Esophagus (tissue), 2 donors: ENCODE data around the gene CCDC86. TPM values are rescaled to one million over a fixed set of nuclear protein-coding genes. Genes with fewer than 3 reads are reported as not detected.

Experiments
- H3K27ac ChIP-seq, 2 donors: one replicate each; pipeline ENCODE4 v1.5.1; 2013; ENCODE audit warnings: low read depth in 2 of 2, mild to moderate bottlenecking in 2 of 2, inconsistent platforms in 1 of 2, low read length in 1 of 2, moderate library complexity in 1 of 2
- H3K27me3 ChIP-seq, 2 donors: one replicate each; pipeline ENCODE4 v1.6.1; 2013; ENCODE audit warnings: low read length in 2 of 2, control low read depth in 1 of 2, mild to moderate bottlenecking in 1 of 2; ENCODE audit not compliant: insufficient read depth in 2 of 2, control insufficient read depth in 1 of 2
- H3K36me3 ChIP-seq, 2 donors: one replicate each; pipeline ENCODE4 v1.6.1; 2013; ENCODE audit warnings: low read length in 1 of 2; ENCODE audit not compliant: control insufficient read depth in 2 of 2, insufficient read depth in 2 of 2
- H3K4me1 ChIP-seq, 2 donors: one replicate each; pipeline ENCODE4 v1.6.1; 2013; ENCODE audit warnings: low read length in 1 of 2; ENCODE audit not compliant: control insufficient read depth in 2 of 2, insufficient read depth in 2 of 2
- H3K4me3 ChIP-seq, 2 donors: one replicate each; pipeline ENCODE4 v1.5.1; 2013; ENCODE audit warnings: low read length in 2 of 2, mild to moderate bottlenecking in 2 of 2, low read depth in 1 of 2, moderate library complexity in 1 of 2
- H3K9me3 ChIP-seq, 2 donors: one replicate each; pipeline ENCODE4 v1.6.1; 2013; ENCODE audit warnings: mild to moderate bottlenecking in 2 of 2, low read depth in 1 of 2, low read length in 1 of 2, moderate library complexity in 1 of 2; ENCODE audit not compliant: control insufficient read depth in 2 of 2, insufficient read depth in 1 of 2
- WGBS, 2 donors: extraction: QIAGEN DNeasy Blood & Tissue Kit; methylation state at CpG; one replicate each; pipeline ENCODE4 v1.1.7; 2013; 5-methylcytosine and 5-hydroxymethylcytosine counted together
- polyA plus RNA-seq, 2 donors: library from polyadenylated mRNA; stranded (reverse); fragments of 200-250 nt; gene quantifications; one replicate each; pipeline ENCODE4 v1.2.3, GENCODE V29; 2013
- donor health status: healthy with polysubstance abuse.
- donor health status: Bipolar disorder and iron deficiency.

CCDC86 gene
- polyA plus RNA-seq, 2 donors, result 9.3 to 18.6 TPM

- WGBS, 2 donors, result 82 to 85% methylated on average over 8 of the region's 8 CpGs
- Histone ChIP-seq H3K4me1 (no peaks in the 10 kb centered on the region), H3K27ac (no peak overlapping the region)
These were observed 16.3 kb downstream of the CCDC86 start for GRCh38 chr11:60858236-60858635.

GRCh38 chr11:60858731-60859464, 17.0 kb downstream of the CCDC86 start:
- Histone ChIP-seq H3K27ac (no peak overlapping the region), H3K27me3 (no peaks in the 10 kb centered on the region), H3K9me3 (no peaks in the 10 kb centered on the region), H3K36me3 (no peaks in the 10 kb centered on the region), H3K4me1 (no peaks in the 10 kb centered on the region), H3K4me3 (no peak overlapping the region)
- WGBS, 2 donors, result 68 to 73% methylated on average over 4 of the region's 4 CpGs

More at GRCh38 chr11:60858236-60858635, 16.3 kb downstream of the CCDC86 start:
- no peaks in the 10 kb centered on the region for H3K27me3 ChIP-seq
- no peaks in the 10 kb centered on the region for H3K36me3 ChIP-seq
- H3K9me3 ChIP-seq, result no peaks in the 10 kb centered on the region
- H3K4me3 ChIP-seq, result no peak overlapping the region

- H3K4me1 ChIP-seq, result no peaks in the 10 kb centered on the region
- H3K27me3 ChIP-seq, result no peaks in the 10 kb centered on the region
- no peak overlapping the region for H3K27ac ChIP-seq
- no peaks in the 10 kb centered on the region for H3K36me3 ChIP-seq
- WGBS, 2 donors, result 84 to 85% methylated on average over 15 of the region's 15 CpGs
- H3K4me3 ChIP-seq, result no peak overlapping the region
- no peaks in the 10 kb centered on the region for H3K9me3 ChIP-seq
These were observed 17.8 kb downstream of the CCDC86 start for GRCh38 chr11:60859616-60860250.

GRCh38 chr11:60860943-60861342, 19.0 kb downstream of the CCDC86 start:
- H3K36me3 ChIP-seq, result no peaks in the 10 kb centered on the region
- H3K27ac ChIP-seq, result no peak overlapping the region
- no peaks in the 10 kb centered on the region for H3K4me1 ChIP-seq
- no peaks in the 10 kb centered on the region for H3K27me3 ChIP-seq
- no peak overlapping the region for H3K4me3 ChIP-seq
- no peaks in the 10 kb centered on the region for H3K9me3 ChIP-seq
- 61 to 67% methylated on average over 7 of the region's 7 CpGs for WGBS, 2 donors

- Histone ChIP-seq H3K27me3 (no peaks in the 10 kb centered on the region), H3K27ac (no peak overlapping the region), H3K4me3 (no peak overlapping the region), H3K4me1 (peaks cover 3 to 4% of the 10 kb centered on the region in 2 donors), H3K36me3 (no peaks in the 10 kb centered on the region), H3K9me3 (no peaks in the 10 kb centered on the region)
- WGBS, 2 donors, result 91 to 93% methylated on average over 9 of the region's 9 CpGs
These were observed 20.3 kb downstream of the CCDC86 start for GRCh38 chr11:60862171-60862570.

- no peak overlapping the region for H3K27ac ChIP-seq
- 82 to 84% methylated on average over 16 of the region's 16 CpGs for WGBS, 2 donors
- no peaks in the 10 kb centered on the region for H3K27me3 ChIP-seq
- H3K36me3 ChIP-seq, result no peaks in the 10 kb centered on the region
- no peak overlapping the region for H3K4me3 ChIP-seq
- H3K4me1 ChIP-seq, result peaks cover 3 to 6% of the 10 kb centered on the region in 2 donors
- H3K9me3 ChIP-seq, result no peaks in the 10 kb centered on the region
These were observed 21.9 kb downstream of the CCDC86 start for GRCh38 chr11:60863550-60864521.

- no peaks in the 10 kb centered on the region for H3K36me3 ChIP-seq
- H3K27me3 ChIP-seq, result no peaks in the 10 kb centered on the region
- H3K27ac ChIP-seq, result no peak overlapping the region
- peaks cover 3 to 6% of the 10 kb centered on the region in 2 donors for H3K4me1 ChIP-seq
- H3K4me3 ChIP-seq, result no peak overlapping the region
- WGBS, 2 donors, result 75 to 79% methylated on average over 7 of the region's 7 CpGs
- no peaks in the 10 kb centered on the region for H3K9me3 ChIP-seq
These were observed 23.1 kb downstream of the CCDC86 start for GRCh38 chr11:60864856-60865513.

- Histone ChIP-seq H3K4me3 (no peak within 1 kb of the TSS), H3K27ac (no peak within 1 kb of the TSS), H3K9me3 (no peaks in the 10 kb centered on the region), H3K27me3 (no peaks in the 10 kb centered on the region), H3K4me1 (peaks cover 3 to 7% of the 10 kb centered on the region in 2 donors), H3K36me3 (no peaks in the 10 kb centered on the region)
- 67 to 74% methylated on average over 12 to 13 of the region's 13 CpGs for WGBS, 2 donors
These were observed 25.3 kb downstream of the CCDC86 start, which contains the start of gene ZP1 for GRCh38 chr11:60866911-60867870. TSS of gene ZP1 (plus strand) at chr11:60867542. CDS start at chr11:60867562, 20 bp downstream.
